Measurements from ENCODE around the gene NTN1. TPM values are rescaled to one million over a fixed set of nuclear protein-coding genes. Genes with fewer than 3 reads are reported as not detected.
"Not testable (repeated sequence)": the region's sequence is repeated elsewhere in the genome, so short reads cannot be mapped to it uniquely, and the experiment has no call there.

The NTN1 gene
- total and polyA plus RNA-seq, 8 donors: 2.0 to 12.9 (median 9.0) TPM

GRCh38 chr17:9094193-9094592 lies 72.9 kb downstream of the NTN1 start:
- ATAC-seq (no peak), DNase-seq (no peak)
- Histone ChIP-seq H3K9me3 (no peaks in the 10 kb centered on the region), H3K4me3 (no peak overlapping the region), H3K27ac (no peak overlapping the region), H3K36me3 (no peaks in the 10 kb centered on the region), H3K4me1 (no peaks in the 10 kb centered on the region), H3K27me3 (no peaks in the 10 kb centered on the region)
- TF ChIP-seq CTCF (IDR thresholded peaks at IDR 0.05): no peak
- intact Hi-C loops (cut with DNase I): no loop called here

GRCh38 chr17:9095390-9095789 lies 74.1 kb downstream of the NTN1 start:
- H3K36me3 ChIP-seq: no peaks in the 10 kb centered on the region
- H3K27me3 ChIP-seq: no peaks in the 10 kb centered on the region
- H3K4me3 ChIP-seq: no peak overlapping the region
- no peak for TF ChIP-seq CTCF (IDR thresholded peaks at IDR 0.05)
- ATAC-seq (no peak), DNase-seq (no peak)
- no peaks in the 10 kb centered on the region for H3K9me3 ChIP-seq
- H3K4me1 ChIP-seq: no peaks in the 10 kb centered on the region
- H3K27ac ChIP-seq: no peak overlapping the region
- intact Hi-C loops (cut with DNase I): no loop called here

- intact Hi-C loops (cut with DNase I): no loop called here
- no peak overlapping the region for H3K4me3 ChIP-seq
- no peak for TF ChIP-seq CTCF (IDR thresholded peaks at IDR 0.05)
- H3K4me1 ChIP-seq: no peaks in the 10 kb centered on the region
- H3K36me3 ChIP-seq: no peaks in the 10 kb centered on the region
- H3K27me3 ChIP-seq: no peaks in the 10 kb centered on the region
- peak in 1 of 4 donors; percentile 16 for DNase-seq
- H3K9me3 ChIP-seq: no peaks in the 10 kb centered on the region
- ATAC-seq: no peak
- H3K27ac ChIP-seq: no peak overlapping the region
Measured at GRCh38 chr17:9098242-9098825, 77.0 kb downstream of the NTN1 start.

GRCh38 chr17:9101356-9101755 lies 80.0 kb downstream of the NTN1 start:
- no peak for ATAC-seq
- Histone ChIP-seq H3K9me3 (no peaks in the 10 kb centered on the region), H3K4me1 (no peaks in the 10 kb centered on the region), H3K27ac (no peak overlapping the region), H3K36me3 (no peaks in the 10 kb centered on the region), H3K4me3 (no peak overlapping the region), H3K27me3 (no peaks in the 10 kb centered on the region)
- TF ChIP-seq CTCF (IDR thresholded peaks at IDR 0.05): no peak
- DNase-seq: no peak
- intact Hi-C loops (cut with DNase I): no loop called here

- H3K4me3 ChIP-seq; H3K9me3 ChIP-seq; ATAC-seq; intact Hi-C loops (cut with DNase I); H3K27ac ChIP-seq; H3K4me1 ChIP-seq; H3K27me3 ChIP-seq; H3K36me3 ChIP-seq; DNase-seq: not testable (repeated sequence)
Measured at GRCh38 chr17:9103193-9103592, 81.9 kb downstream of the NTN1 start.

- H3K9me3 ChIP-seq: no peaks in the 10 kb centered on the region
- no peaks in the 10 kb centered on the region for H3K27me3 ChIP-seq
- intact Hi-C loops (cut with DNase I): no loop called here
- H3K4me1 ChIP-seq: no peaks in the 10 kb centered on the region
- no peak overlapping the region for H3K27ac ChIP-seq
- no peaks in the 10 kb centered on the region for H3K36me3 ChIP-seq
- no peak overlapping the region for H3K4me3 ChIP-seq
- TF ChIP-seq CTCF (IDR thresholded peaks at IDR 0.05): no peak
- ATAC-seq (no peak), DNase-seq (no peak)
Measured at GRCh38 chr17:9104370-9105041, 83.2 kb downstream of the NTN1 start.
